GM23248 (cell line): ENCODE measurements around the gene RBM43.

Experiments used
- EZH2 ChIP-seq: fragments of 200-600 bp; sonication (generic); IDR thresholded peaks from 2 replicates; pipeline ENCODE4 v1.6.1; 2018; ENCODE audit warnings: antibody characterized with exemption, mild to moderate bottlenecking; ENCODE audit not compliant: insufficient read depth, poor library complexity, severe bottlenecking
- EZH2phosphoT487 ChIP-seq: fragments of 200-600 bp; sonication (generic); IDR thresholded peaks from 2 replicates; pipeline ENCODE4 v1.6.1; 2018; ENCODE audit warnings: antibody characterized with exemption, moderate library complexity, mild to moderate bottlenecking, low read depth; ENCODE audit not compliant: insufficient read depth

GRCh38 chr2:151200277-151200676 lies 61.4 kb downstream of the RBM43 start:
- no peak for TF ChIP-seq EZH2phosphoT487
- TF ChIP-seq EZH2: no peak
